KMS-11 (cell line): ENCODE data around the gene WDR18.

Source experiments
- H2AFZ ChIP-seq: fragments of 200-600 bp; sonication (generic); 2 replicates; pipeline ENCODE4 v1.6.1; 2016; ENCODE audit warnings: antibody characterized with exemption, mixed run types, low read depth
- H3K27ac ChIP-seq: fragments of 200-600 bp; sonication (generic); 2 replicates; pipeline ENCODE4 v1.6.1; 2016; ENCODE audit warnings: mild to moderate bottlenecking, mixed run types
- H3K27me3 ChIP-seq: fragments of 200-600 bp; sonication (generic); 2 replicates; pipeline ENCODE4 v1.6.1; 2017; ENCODE audit warnings: mild to moderate bottlenecking, low read depth, mixed run types, moderate library complexity; ENCODE audit not compliant: insufficient read depth
- H3K36me3 ChIP-seq: fragments of 200-600 bp; sonication (generic); 2 replicates; pipeline ENCODE4 v1.6.1; 2017; ENCODE audit warnings: mild to moderate bottlenecking, mixed run types; ENCODE audit not compliant: insufficient read depth
- H3K4me1 ChIP-seq: fragments of 200-600 bp; sonication (generic); 2 replicates; pipeline ENCODE4 v1.6.1; 2016; ENCODE audit warnings: mild to moderate bottlenecking, low read depth, mixed run types; ENCODE audit not compliant: poor library complexity, severe bottlenecking
- H3K4me2 ChIP-seq: fragments of 200-600 bp; sonication (generic); 2 replicates; pipeline ENCODE4 v1.7.0; 2016; ENCODE audit warnings: mild to moderate bottlenecking, mixed run types
- H3K4me3 ChIP-seq: fragments of 200-600 bp; sonication (generic); IDR thresholded peaks from 2 replicates; pipeline ENCODE4 v1.6.1; 2017; ENCODE audit warnings: low read depth, low read length, mixed read lengths; ENCODE audit not compliant: insufficient read depth
- H3K79me2 ChIP-seq: fragments of 200-600 bp; sonication (generic); 2 replicates; pipeline ENCODE4 v1.6.1; 2016; ENCODE audit warnings: low read depth, mixed run types; ENCODE audit not compliant: insufficient read depth
- H3K9ac ChIP-seq: fragments of 200-600 bp; sonication (generic); 2 replicates; pipeline ENCODE4 v1.6.1; 2016; ENCODE audit warnings: mild to moderate bottlenecking, mixed run types
- H4K20me1 ChIP-seq: fragments of 200-600 bp; sonication (generic); 2 replicates; pipeline ENCODE4 v1.6.1; 2016; ENCODE audit warnings: mild to moderate bottlenecking, mixed run types; ENCODE audit not compliant: insufficient read depth
- CTCF ChIP-seq: fragments of 200-600 bp; sonication (generic); conservative IDR thresholded peaks from 2 replicates; pipeline ENCODE4 v1.6.1; 2017; ENCODE audit warnings: low read depth, mild to moderate bottlenecking, antibody characterized with exemption, low read length, moderate library complexity, mixed read lengths

The WDR18 gene

GRCh38 chr19:1017115-1017905 lies 33.2 kb downstream of the WDR18 start:
- Histone ChIP-seq H3K36me3 (no peaks in the 10 kb centered on the region), H3K79me2 (peaks cover 60% of the 10 kb centered on the region), H3K4me1 (peaks cover 22% of the 10 kb centered on the region), H3K9ac (no peak overlapping the region), H3K27me3 (no peaks in the 10 kb centered on the region), H4K20me1 (peaks cover 14% of the 10 kb centered on the region), H3K4me3 (no peak overlapping the region), H3K4me2 (no peak overlapping the region), H2AFZ (no peak overlapping the region), H3K27ac (no peak overlapping the region)
- TF ChIP-seq CTCF: no peak

- no peaks in the 10 kb centered on the region for H3K27me3 ChIP-seq
- no peak overlapping the region for H3K27ac ChIP-seq
- no peak for TF ChIP-seq CTCF
- peaks cover 14% of the 10 kb centered on the region for H4K20me1 ChIP-seq
- H3K9ac ChIP-seq: no peak overlapping the region
- peaks cover 60% of the 10 kb centered on the region for H3K79me2 ChIP-seq
- no peak overlapping the region for H3K4me3 ChIP-seq
- no peak overlapping the region for H2AFZ ChIP-seq
- H3K4me1 ChIP-seq: peaks cover 22% of the 10 kb centered on the region
- H3K36me3 ChIP-seq: no peaks in the 10 kb centered on the region
- no peak overlapping the region for H3K4me2 ChIP-seq
Measured at GRCh38 chr19:1017906-1018305, 33.8 kb downstream of the WDR18 start.

- H3K4me1 ChIP-seq: peaks cover 22% of the 10 kb centered on the region
Measured at GRCh38 chr19:1018393-1018792, 34.2 kb downstream of the WDR18 start.

GRCh38 chr19:1018932-1019615 lies 34.9 kb downstream of the WDR18 start:
- Histone ChIP-seq H3K36me3 (no peaks in the 10 kb centered on the region), H3K9ac (peak overlapping the region; percentile 83; the same call in 1 of the 2 replicates), H3K4me3 (no peak overlapping the region), H4K20me1 (peaks cover 14% of the 10 kb centered on the region), H3K4me1 (peaks cover 22% of the 10 kb centered on the region), H3K27me3 (no peaks in the 10 kb centered on the region), H2AFZ (no peak overlapping the region), H3K4me2 (peak overlapping the region; percentile 82), H3K79me2 (peaks cover 60% of the 10 kb centered on the region), H3K27ac (no peak overlapping the region)
- no peak for TF ChIP-seq CTCF

More at GRCh38 chr19:1018393-1018792, 34.2 kb downstream of the WDR18 start:
- Histone ChIP-seq H2AFZ (no peak overlapping the region), H3K9ac (no peak overlapping the region; the same call in 1 of the 2 replicates), H3K36me3 (no peaks in the 10 kb centered on the region), H3K4me3 (no peak overlapping the region), H3K79me2 (peaks cover 60% of the 10 kb centered on the region), H3K27ac (no peak overlapping the region), H4K20me1 (peaks cover 14% of the 10 kb centered on the region), H3K27me3 (no peaks in the 10 kb centered on the region), H3K4me2 (no peak overlapping the region; the same call in 1 of the 2 replicates)
- TF ChIP-seq CTCF: no peak
